ENCODE data around the gene CNTN4. TPM values are rescaled to one million over a fixed set of nuclear protein-coding genes. Genes with fewer than 3 reads are reported as not detected.

Gene CNTN4
- total RNA-seq, 4 donors from 2014 or later: 6.6 to 10.7 (median 9.7) TPM

DNA sequence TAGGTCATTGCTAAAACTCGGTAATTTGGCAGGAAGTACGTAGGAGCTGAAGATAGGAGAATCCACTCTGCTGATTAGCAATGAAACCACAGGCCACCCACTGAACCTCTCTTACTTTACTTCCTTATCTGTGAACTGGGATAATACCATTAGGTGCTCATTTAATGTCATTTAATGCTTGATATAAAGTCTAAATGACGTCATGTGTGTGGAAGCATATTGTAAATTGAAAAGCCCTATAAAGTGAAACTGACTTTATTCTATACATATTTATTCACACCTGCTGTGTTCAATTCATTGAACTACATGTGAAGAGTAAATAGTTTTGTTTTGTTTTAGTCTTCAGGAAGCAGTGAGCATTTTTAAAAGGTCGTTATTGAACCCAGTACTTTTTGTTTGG, 137.5 kb downstream of the CNTN4 start:
- intact Hi-C loops (cut with DNase I): no loop called here
- 83% methylated on average over 4 of the region's 4 CpGs for WGBS
- H3K27me3 ChIP-seq: no peaks in the 10 kb centered on the region
- H3K36me3 ChIP-seq: no peaks in the 10 kb centered on the region
- DNase-seq (ENCODE audit: extremely low spot score): no peak
- no peak overlapping the region for H3K4me3 ChIP-seq
- H3K27ac ChIP-seq (replicated peaks in 1 of 4): no peak overlapping the region
- no peaks in the 10 kb centered on the region for H3K4me1 ChIP-seq
- TF ChIP-seq POLR2AphosphoS5 (IDR thresholded peaks at IDR 0.05): no peak
- TF ChIP-seq POLR2A (IDR thresholded peaks at IDR 0.05; ENCODE audit: low read depth): no peak
- no peak for TF ChIP-seq EP300 (IDR thresholded peaks at IDR 0.05)
- TF ChIP-seq CTCF (IDR thresholded peaks at IDR 0.05): no peak
- H3K9me3 ChIP-seq: no peaks in the 10 kb centered on the region

GRCh38 chr3:2244137-2244536, 145.5 kb downstream of the CNTN4 start:
- intact Hi-C loops (cut with DNase I): no loop called here
- H3K9me3 ChIP-seq: no peaks in the 10 kb centered on the region
- H3K4me1 ChIP-seq: no peaks in the 10 kb centered on the region
- H3K27me3 ChIP-seq: no peaks in the 10 kb centered on the region
- no peak for TF ChIP-seq POLR2AphosphoS5 (IDR thresholded peaks at IDR 0.05)
- TF ChIP-seq EP300 (IDR thresholded peaks at IDR 0.05): no peak
- TF ChIP-seq POLR2A (IDR thresholded peaks at IDR 0.05; ENCODE audit: low read depth): no peak
- no peak for TF ChIP-seq CTCF (IDR thresholded peaks at IDR 0.05)
- DNase-seq (ENCODE audit: extremely low spot score): no peak
- no peak overlapping the region for H3K27ac ChIP-seq (replicated peaks in 1 of 4)
- H3K36me3 ChIP-seq: no peaks in the 10 kb centered on the region
- no peak overlapping the region for H3K4me3 ChIP-seq

- Histone ChIP-seq H3K4me3 (no peak overlapping the region), H3K27me3 (no peaks in the 10 kb centered on the region), H3K27ac (replicated peaks in 1 of 4) (no peak overlapping the region), H3K9me3 (no peaks in the 10 kb centered on the region), H3K4me1 (no peaks in the 10 kb centered on the region), H3K36me3 (no peaks in the 10 kb centered on the region)
- intact Hi-C loops (cut with DNase I): no loop called here
- no peak for TF ChIP-seq CTCF (IDR thresholded peaks at IDR 0.05)
- TF ChIP-seq EP300 (IDR thresholded peaks at IDR 0.05): no peak
- no peak for TF ChIP-seq POLR2A (IDR thresholded peaks at IDR 0.05; ENCODE audit: low read depth)
- DNase-seq (ENCODE audit: extremely low spot score): no peak
- WGBS: 80% methylated on average over 6 of the region's 6 CpGs
Observed at GRCh38 chr3:2246873-2247648, 148.4 kb downstream of the CNTN4 start.

- TF ChIP-seq POLR2AphosphoS5 (IDR thresholded peaks at IDR 0.05) (no peak), CTCF (IDR thresholded peaks at IDR 0.05) (no peak), POLR2A (IDR thresholded peaks at IDR 0.05; ENCODE audit: low read depth) (no peak), EP300 (IDR thresholded peaks at IDR 0.05) (no peak)
- no peaks in the 10 kb centered on the region for H3K4me1 ChIP-seq
- intact Hi-C loops (cut with DNase I): no loop called here
- no peaks in the 10 kb centered on the region for H3K9me3 ChIP-seq
- no peak overlapping the region for H3K4me3 ChIP-seq
- H3K36me3 ChIP-seq: no peaks in the 10 kb centered on the region
- H3K27ac ChIP-seq (replicated peaks in 1 of 4): no peak overlapping the region
- 56% methylated on average over 4 of the region's 4 CpGs for WGBS
- no peak for DNase-seq (ENCODE audit: extremely low spot score)
- no peaks in the 10 kb centered on the region for H3K27me3 ChIP-seq
Observed at GRCh38 chr3:2247831-2248230, 149.2 kb downstream of the CNTN4 start.

DNA sequence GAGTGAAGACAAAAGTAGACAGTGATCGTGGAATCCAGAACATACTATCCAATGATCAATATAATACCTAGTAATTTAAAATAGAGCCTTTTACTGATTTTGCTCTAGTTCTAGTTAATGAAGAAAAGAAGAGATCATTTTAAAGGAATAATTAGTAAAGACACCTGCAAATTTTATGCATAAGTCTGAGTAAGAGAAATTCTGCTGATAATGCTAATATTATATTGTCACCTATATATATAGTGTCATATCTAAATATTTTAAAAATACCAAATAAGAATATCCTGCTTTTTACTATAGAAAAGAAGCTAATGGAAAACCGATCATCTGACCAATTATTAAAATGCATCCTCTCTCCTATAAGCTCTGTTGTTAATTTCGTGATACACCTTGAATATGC, 152.1 kb downstream of the CNTN4 start:
- TF ChIP-seq POLR2AphosphoS5 (IDR thresholded peaks at IDR 0.05): no peak
- TF ChIP-seq POLR2A (IDR thresholded peaks at IDR 0.05; ENCODE audit: low read depth): no peak
- TF ChIP-seq EP300 (IDR thresholded peaks at IDR 0.05): no peak
- no peak for TF ChIP-seq CTCF (IDR thresholded peaks at IDR 0.05)

More for the DNA sequence above, 152.1 kb downstream of the CNTN4 start:
- intact Hi-C loops (cut with DNase I): no loop called here
- Histone ChIP-seq H3K9me3 (no peaks in the 10 kb centered on the region), H3K36me3 (no peaks in the 10 kb centered on the region), H3K27me3 (no peaks in the 10 kb centered on the region), H3K4me1 (no peaks in the 10 kb centered on the region), H3K4me3 (no peak overlapping the region), H3K27ac (replicated peaks in 1 of 4) (no peak overlapping the region)
- no peak for DNase-seq (ENCODE audit: extremely low spot score)
- 86% methylated on average over 3 of the region's 3 CpGs for WGBS
